OCI-LY1 (cell line): ENCODE results near the gene PDE6H.

ENCODE experiments used
- CTCF ChIP-seq: fragments of 200-600 bp; sonication (generic), shearing (Covaris generic); IDR thresholded peaks from 2 replicates; pipeline ENCODE4 v1.5.1; 2017; ENCODE audit warnings: mild to moderate bottlenecking, antibody characterized with exemption, low read length, moderate library complexity, mixed read lengths
- EZH2 ChIP-seq: fragments of 200-600 bp; sonication (generic), shearing (Covaris generic); IDR thresholded peaks from 2 replicates; pipeline ENCODE4 v1.8.0; 2017; ENCODE audit warnings: borderline replicate concordance, mixed run types, mild to moderate bottlenecking, antibody characterized with exemption, low read length, moderate library complexity, mixed read lengths

DNA sequence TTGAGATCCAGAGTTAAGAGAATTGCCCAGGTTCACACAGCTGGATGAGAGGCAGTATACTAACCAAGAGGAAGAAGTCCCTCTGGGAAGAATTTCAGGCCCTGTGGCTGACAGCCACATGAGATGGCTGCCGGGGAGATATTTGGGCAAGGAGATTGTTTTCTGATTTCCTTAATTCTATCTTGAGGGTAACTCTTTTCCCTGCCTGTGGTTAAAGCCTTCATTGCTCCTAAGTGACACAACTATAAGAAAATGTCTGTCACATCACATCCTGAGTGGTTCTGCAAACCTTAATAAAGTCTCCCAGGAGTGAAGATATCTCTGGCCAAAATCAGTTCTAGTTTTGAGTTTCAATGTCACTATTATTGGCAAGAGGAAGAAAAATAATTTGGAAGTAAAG, 21.0 kb upstream of the PDE6H start:
- TF ChIP-seq CTCF (no peak), EZH2 (no peak)
